GM19452 (cell line): ENCODE results near the gene MYCBPAP.

Source experiments
- ATAC-seq: cut with Tn5 transposase; IDR thresholded peaks from one replicate; pipeline ENCODE4 v1.9.1; 2021; ENCODE audit not compliant: unreplicated experiment

The MYCBPAP gene

GRCh38 chr17:50568659-50569058 lies 60.4 kb downstream of the MYCBPAP start:
- ATAC-seq: no peak

DNA sequence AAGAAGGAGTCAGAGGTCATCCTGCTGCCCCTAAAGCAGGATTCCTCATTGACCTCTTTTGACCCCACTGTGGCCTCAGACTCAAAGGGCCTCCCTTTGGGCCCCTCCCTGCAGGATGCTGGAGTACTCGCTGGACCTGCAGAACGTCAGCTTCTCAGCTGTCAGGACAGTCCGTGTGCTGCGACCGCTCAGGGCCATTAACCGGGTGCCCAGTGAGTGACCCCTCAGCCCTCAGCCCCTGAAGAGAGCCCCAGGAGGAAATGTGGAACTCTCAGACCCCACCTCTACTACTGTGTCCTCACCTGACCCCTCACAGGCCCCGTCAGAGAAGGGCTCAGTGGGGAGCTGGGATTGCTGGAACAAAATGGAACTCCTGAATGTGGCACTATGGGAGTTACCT lies 61.4 kb downstream of the MYCBPAP start:
- no peak for ATAC-seq

DNA sequence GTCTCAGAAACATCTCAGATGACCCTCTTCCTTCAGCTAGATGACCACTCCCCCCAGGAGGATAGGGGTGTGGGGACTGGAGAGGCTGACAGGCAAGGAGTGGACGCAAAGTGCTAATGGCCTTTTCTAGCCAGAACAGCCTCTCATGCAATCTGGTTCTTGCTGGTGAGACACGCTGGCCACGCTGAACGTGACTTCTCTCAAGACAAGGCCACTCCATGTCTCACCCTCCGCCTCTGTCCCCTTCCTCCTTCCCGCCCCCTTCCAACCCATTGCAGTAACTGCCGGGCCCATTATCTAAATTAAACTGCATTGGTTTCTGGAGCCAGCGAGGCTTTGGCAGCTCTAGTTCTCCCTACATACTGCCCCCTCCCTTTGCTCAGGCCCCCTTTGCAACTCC lies 61.8 kb downstream of the MYCBPAP start:
- no peak for ATAC-seq

GRCh38 chr17:50570528-50570927 lies 62.3 kb downstream of the MYCBPAP start:
- ATAC-seq: no peak

- ATAC-seq: no peak
These were observed 63.4 kb downstream of the MYCBPAP start for GRCh38 chr17:50571681-50572080.

DNA sequence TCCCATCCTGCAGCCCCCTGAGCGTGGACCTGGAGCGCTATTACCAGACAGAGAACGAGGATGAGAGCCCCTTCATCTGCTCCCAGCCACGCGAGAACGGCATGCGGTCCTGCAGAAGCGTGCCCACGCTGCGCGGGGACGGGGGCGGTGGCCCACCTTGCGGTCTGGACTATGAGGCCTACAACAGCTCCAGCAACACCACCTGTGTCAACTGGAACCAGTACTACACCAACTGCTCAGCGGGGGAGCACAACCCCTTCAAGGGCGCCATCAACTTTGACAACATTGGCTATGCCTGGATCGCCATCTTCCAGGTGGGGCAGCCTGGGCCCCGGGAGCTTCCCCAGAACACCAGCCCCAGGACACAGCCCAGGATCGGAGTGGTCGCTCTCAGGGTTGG lies 64.3 kb downstream of the MYCBPAP start:
- no peak for ATAC-seq

GRCh38 chr17:50573866-50574611 lies 65.8 kb downstream of the MYCBPAP start:
- ATAC-seq: no peak

DNA sequence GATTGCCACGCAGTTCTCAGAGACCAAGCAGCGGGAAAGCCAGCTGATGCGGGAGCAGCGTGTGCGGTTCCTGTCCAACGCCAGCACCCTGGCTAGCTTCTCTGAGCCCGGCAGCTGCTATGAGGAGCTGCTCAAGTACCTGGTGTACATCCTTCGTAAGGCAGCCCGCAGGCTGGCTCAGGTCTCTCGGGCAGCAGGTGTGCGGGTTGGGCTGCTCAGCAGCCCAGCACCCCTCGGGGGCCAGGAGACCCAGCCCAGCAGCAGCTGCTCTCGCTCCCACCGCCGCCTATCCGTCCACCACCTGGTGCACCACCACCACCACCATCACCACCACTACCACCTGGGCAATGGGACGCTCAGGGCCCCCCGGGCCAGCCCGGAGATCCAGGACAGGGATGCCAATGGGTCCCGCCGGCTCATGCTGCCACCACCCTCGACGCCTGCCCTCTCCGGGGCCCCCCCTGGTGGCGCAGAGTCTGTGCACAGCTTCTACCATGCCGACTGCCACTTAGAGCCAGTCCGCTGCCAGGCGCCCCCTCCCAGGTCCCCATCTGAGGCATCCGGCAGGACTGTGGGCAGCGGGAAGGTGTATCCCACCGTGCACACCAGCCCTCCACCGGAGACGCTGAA lies 67.5 kb downstream of the MYCBPAP start:
- no peak for ATAC-seq

GRCh38 chr17:50576864-50577263 lies 68.6 kb downstream of the MYCBPAP start:
- ATAC-seq: no peak

GRCh38 chr17:50577451-50577954 lies 69.3 kb downstream of the MYCBPAP start:
- no peak for ATAC-seq

- ATAC-seq: no peak
These were observed 69.9 kb downstream of the MYCBPAP start for GRCh38 chr17:50578173-50578572.

DNA sequence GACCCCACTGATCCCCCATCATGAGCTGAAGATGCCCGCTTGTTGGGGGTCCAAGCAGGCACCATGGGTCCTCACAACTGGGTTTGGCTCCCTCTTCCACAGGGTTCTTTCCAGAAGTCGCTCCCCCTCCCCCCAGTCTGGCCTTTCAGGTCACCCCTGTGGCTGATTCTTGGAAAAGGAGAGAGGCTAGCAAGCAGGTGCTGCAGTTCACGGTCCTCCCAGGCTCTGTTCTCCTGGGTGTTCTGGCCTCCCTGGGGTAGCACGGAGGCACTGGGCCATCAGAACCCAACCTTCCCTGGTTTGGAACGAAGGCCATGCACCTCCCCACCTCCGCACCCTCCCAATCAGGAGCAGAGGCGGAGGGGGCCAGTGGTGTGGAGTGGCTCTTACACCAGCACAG lies 71.2 kb downstream of the MYCBPAP start:
- no peak for ATAC-seq

DNA sequence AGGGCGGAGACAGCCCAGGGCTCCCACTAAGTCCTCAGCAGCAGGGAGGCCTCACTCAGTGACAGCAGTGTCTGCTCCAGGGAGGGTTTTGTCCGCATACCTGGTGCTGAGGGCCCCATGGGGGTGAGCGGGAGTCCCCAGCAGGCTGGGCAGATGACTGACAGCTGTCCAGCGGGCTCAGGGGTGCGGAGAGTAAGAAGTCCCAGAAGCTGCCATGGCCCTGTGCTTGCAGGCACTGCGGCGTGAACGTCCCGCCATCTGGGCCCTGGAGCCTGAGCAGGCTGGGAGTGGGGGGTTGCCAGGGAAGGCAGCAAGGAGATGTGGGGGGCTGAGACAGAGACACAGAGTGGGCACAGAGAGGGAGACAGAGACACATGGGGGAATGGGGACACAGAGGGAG lies 72.4 kb downstream of the MYCBPAP start:
- no peak for ATAC-seq
